H1 (cell line): ENCODE data around the gene GSE1. TPM values are rescaled to one million over a fixed set of nuclear protein-coding genes. Genes with fewer than 3 reads are reported as not detected.

Source experiments
- ATF2 ChIP-seq: IDR thresholded peaks from 2 replicates; pipeline ENCODE4 v1.6.1; 2012; ENCODE audit warnings: low read length, inconsistent platforms
- CTCF ChIP-seq, 3 experiments: IDR thresholded peaks; 1 replicate in 2 of 3; 2 replicates in 1 of 3; pipeline versions ENCODE4 v1.5.1 to v1.6.1; 2011; ENCODE audit warnings: low read length in 3 of 3, mild to moderate bottlenecking in 3 of 3, inconsistent platforms in 2 of 3, low read depth in 1 of 3, moderate library complexity in 1 of 3; ENCODE audit not compliant: insufficient read depth in 1 of 3; ENCODE audit errors: control extremely low read depth in 1 of 3
- HDAC2 ChIP-seq, 2 experiments: fragments of 300-600 bp in 1 of 2; sonication (generic) in 1 of 2; IDR thresholded peaks; 2 replicates each; pipeline ENCODE4 v1.6.1; 2011 to 2012; ENCODE audit warnings: low read depth in 2 of 2, low read length in 2 of 2, mild to moderate bottlenecking in 2 of 2, moderate library complexity in 2 of 2, borderline replicate concordance in 1 of 2, inconsistent platforms in 1 of 2
- PHF8 ChIP-seq: fragments of 200-600 bp; sonication (generic); conservative IDR thresholded peaks from 2 replicates; pipeline ENCODE4 v1.7.1; 2012; ENCODE audit warnings: low read depth, mild to moderate bottlenecking, inconsistent platforms, low read length, moderate library complexity
- TCF12 ChIP-seq: IDR thresholded peaks from 2 replicates; pipeline ENCODE4 v1.6.1; 2011; ENCODE audit warnings: low read depth, mild to moderate bottlenecking, low read length
- polyA plus RNA-seq, 7 experiments: library from polyadenylated mRNA; depleted of rRNA in 3 of 7; stranded (reverse) in 5 of 7; unstranded in 2 of 7; fragments of >200 nt in 5 of 7; fragments of 200-250 nt in 2 of 7; gene quantifications; 1 replicate in 5 of 7; 2 replicates in 1 of 7; 4 replicates in 1 of 7; pipeline versions ENCODE4 v1.2.1 to v1.2.3, GENCODE V29; 2011 to 2013; ENCODE audit warnings: missing spikeins in 2 of 7, mixed read lengths in 2 of 7
- total RNA-seq: library from RNA; stranded (reverse); fragmentation: NEBNext Ultra II Directional; extraction: Animal tissue kit (Norgen Biotek cat#: 25700); gene quantifications from 2 replicates; pipeline ENCODE4 v1.2.1, GENCODE V29; 2021

Gene GSE1
- total and polyA plus RNA-seq, 2 of the 8 experiments (the other 6 are each of a cell fraction or from before 2014, with no cell fraction given), result 26.0 to 65.6 TPM

DNA sequence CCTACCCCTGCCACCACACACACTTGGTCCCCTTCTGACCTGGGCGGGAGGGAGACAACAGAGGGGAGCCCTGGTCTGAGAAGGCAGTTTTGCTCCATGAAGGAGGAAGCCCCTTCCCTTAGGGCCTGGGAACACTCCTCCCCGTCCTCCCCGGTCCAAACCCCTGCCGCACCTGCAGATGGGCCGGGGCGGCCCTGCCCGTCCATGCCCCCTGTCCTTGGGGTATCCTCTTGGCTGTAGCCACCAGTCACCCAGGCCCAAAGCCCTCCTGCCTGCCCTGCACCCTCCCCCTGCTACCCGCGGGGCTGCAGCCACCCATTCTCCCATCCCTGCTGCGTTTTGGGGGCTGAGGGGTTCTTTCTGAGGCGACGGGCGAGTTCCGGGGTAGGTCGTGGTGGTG is 33.9 kb downstream of the GSE1 start (continued):
- TF ChIP-seq CTCF (IDR thresholded peaks at IDR 0.05; ENCODE audit: control extremely low read depth in 1 of 3, insufficient read depth in 1 of 3, low read depth in 1 of 3, low read length in 3 of 3), result no peak
- TF ChIP-seq PHF8, result no peak
- no peak for TF ChIP-seq ATF2
- TF ChIP-seq HDAC2 (IDR thresholded peaks at IDR 0.05; ENCODE audit: borderline replicate concordance in 1 of 2, low read depth in 2 of 2, low read length in 2 of 2), result no peak
- no peak for TF ChIP-seq TCF12
- TF ChIP-seq, all 59 proteins: peak for 0
